ELR (cell line): ENCODE data around the gene ST8SIA5.
"Not testable (repeated sequence)": the region's sequence is repeated elsewhere in the genome, so short reads cannot be mapped to it uniquely, and the experiment has no call there.

Experiments used
- DNase-seq: peaks from one replicate; pipeline ENCODE4 v3.0.0-alpha.2; 2015; ENCODE audit warnings: low read depth

Gene ST8SIA5, protein sequence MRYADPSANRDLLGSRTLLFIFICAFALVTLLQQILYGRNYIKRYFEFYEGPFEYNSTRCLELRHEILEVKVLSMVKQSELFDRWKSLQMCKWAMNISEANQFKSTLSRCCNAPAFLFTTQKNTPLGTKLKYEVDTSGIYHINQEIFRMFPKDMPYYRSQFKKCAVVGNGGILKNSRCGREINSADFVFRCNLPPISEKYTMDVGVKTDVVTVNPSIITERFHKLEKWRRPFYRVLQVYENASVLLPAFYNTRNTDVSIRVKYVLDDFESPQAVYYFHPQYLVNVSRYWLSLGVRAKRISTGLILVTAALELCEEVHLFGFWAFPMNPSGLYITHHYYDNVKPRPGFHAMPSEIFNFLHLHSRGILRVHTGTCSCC

DNA sequence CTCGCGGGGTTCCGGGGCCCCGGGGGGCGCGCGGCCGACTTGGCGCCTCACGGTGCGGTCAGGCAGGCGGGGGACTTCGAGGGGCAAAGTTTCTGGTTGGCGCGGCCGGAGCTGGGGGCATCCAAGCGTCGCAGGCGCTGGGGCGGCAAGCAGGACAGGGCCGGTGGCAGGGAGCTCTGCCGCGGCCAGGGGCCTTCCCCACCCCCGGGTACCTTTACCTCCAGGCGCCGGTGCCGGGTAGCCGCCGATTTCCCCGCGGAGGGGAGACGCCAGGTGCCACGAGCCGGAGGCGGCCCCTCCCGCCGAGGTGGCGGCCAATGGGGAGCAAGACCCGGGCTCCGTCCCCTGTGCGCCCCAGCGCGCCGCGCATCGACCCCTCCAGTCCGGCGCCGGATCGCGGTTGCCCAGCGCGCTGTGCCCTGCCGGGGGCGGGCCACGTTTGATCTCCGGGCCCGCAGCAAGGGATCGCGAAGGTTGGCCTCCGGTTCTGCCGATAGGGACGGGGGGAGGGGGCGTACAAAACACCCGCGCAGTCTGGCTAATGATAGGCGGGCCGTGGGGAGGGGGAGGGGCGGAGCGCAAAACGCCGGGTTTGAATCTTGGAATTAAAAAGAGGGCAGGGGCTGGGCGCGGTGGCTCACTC lies at the start of gene ST8SIA5:
ST8SIA5 (minus strand) TSS at position 495 of the 643 bp plus-strand sequence. CDS start 545 bp downstream, outside the sequence.
- no peak for DNase-seq

DNA sequence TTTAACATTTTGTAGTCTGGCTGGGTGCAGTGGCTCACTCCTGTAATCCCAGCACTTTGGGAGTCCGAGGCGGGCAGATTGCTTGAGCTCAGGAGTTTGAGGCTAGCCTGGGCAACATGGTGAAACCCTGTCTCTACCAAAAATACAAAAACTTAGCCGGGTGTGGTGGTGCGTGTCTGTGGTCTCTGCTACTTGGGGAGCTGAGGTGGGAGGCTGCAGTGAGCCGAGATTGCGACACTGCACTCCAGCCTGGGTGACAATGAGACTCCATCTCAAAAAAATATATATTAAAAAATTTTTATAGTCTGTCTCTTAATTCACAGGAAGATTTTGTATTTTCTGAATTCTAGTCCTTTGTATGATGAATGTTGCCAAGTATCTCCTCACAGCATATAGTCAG lies 39.1 kb upstream of the ST8SIA5 start:
- not testable (repeated sequence) for DNase-seq

DNA sequence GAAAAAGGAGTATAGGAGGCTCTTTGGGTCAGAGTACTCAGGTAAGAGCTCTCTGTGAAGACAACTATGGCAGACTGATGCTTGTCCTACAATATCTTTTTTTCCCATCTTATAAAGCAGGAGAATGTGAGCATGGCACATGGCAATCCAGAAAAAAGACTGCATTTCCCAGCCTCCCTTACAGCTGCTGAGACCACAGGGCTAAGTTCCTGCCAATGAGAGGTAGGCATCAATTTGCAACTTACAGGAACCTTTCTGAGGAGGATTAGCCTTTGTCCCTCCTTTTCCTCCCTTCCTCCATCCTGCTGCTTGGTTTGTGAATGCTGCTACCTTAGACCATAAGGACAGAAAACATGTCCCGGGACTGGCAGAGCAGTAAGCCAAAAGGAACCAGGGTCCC lies 37.8 kb upstream of the ST8SIA5 start:
- DNase-seq: no peak

DNA sequence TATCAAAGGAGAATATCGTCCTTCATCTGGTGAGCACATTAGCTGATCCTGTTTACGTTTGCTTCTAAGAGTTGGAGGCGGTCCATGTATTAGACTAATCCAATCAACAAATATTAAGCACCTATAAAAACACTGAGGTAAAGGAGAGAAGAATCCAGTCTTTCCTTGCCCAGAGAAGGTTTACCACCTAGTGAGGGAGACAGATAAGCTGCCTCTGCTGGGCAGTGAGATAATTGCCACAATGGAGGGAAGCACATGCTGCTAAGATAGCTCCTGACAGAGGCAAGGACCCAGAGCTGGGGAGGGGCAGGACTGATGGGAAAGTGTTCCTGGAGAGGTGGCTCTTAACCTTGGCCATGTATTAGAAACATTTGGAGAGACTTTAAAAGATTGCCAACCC lies 36.7 kb upstream of the ST8SIA5 start:
- DNase-seq: peak; percentile 10

DNA sequence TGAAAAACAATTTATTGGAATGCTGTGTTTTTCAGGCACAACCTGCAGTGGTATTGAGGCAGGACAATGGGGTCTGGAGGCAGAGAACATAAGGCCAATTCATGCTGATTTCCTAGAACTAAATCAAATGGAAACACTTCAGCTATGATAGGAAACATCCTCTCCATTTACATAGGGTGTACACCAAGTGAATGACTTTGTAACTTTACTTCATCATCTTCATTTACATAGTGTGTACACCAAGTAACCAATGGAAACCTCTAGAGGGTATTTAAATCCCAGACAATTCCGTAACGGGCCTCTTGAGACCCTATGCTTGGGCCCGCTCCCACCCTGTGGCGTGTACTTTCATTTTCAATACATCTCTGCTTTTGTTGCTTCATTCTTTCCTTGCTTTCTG lies 32.2 kb upstream of the ST8SIA5 start:
- DNase-seq: no peak

DNA sequence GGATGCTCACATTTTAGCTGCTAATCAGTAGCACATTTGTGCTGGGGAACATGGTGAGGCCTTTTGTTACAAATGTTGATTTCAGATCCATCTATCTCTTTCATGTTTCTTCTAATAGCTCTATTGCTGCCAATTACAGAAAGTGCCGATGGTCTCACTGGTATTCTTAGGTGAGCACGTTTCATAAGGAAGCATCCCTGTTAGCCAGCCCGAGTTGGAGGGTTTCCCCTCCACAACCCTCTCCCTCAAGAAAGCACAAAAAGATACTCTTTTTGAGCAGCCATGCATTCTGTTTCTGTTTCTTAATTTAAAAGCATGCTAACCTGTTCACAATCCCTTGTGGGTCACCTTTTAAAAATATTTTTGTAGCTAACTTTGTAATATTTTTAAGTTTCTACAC lies 30.8 kb upstream of the ST8SIA5 start:
- no peak for DNase-seq

DNA sequence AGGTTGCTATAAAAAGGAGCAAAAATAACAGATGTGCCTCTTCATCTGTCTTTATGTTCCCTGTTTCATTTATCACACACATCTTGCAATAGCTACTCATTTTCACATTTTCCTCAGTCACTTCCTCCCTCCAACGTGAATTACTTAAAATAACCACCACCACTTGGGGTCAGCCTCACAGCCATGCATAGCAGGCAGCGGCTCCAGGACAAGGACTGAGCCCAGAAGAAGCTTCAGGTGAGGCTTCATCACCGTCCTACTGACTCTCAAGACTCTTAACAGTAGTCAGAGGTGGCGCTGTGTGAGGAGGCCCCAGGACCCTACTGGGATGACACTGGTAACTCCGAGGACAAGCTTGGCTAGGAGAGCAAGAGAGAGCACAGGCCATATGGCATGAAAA lies 15.5 kb upstream of the ST8SIA5 start:
- DNase-seq: no peak

DNA sequence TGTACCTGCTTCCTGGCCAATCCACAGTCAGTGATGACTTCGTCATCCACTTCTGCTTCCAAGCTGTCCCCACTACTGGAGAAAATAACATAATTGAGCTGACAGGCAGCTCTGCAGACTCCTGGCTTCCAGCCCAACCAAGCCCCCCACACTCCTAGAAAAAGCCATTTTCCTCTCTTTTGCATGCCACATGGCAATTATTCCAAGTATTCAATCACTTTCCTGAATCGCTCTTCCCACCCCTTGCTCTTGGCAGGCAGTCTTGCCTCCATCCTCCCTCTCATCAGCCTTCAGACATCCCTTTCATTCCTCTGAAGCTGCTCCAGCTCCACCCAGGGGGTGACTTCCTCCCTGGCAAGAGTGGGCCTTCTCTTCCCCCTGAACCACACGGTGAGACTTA lies 14.3 kb upstream of the ST8SIA5 start:
- DNase-seq: no peak

DNA sequence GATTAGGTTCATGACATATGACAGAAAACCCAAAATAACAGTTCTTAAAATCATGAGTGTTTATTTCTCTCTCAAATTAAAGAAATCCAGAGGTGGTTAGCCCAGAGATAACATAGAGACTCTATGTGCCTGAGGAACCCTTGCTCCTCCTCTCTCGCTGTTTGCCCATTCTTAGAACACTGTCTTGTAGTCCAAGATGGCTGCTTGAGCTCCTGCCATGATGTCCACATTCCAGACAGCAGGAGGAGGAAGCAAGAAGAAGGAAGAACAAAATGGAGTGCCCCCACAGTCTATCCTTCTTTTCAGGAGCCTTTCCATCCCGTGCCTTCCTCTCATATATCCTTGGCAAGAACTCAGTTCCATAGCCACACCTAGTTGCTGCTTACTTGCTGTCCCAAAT lies 13.9 kb upstream of the ST8SIA5 start:
- no peak for DNase-seq

DNA sequence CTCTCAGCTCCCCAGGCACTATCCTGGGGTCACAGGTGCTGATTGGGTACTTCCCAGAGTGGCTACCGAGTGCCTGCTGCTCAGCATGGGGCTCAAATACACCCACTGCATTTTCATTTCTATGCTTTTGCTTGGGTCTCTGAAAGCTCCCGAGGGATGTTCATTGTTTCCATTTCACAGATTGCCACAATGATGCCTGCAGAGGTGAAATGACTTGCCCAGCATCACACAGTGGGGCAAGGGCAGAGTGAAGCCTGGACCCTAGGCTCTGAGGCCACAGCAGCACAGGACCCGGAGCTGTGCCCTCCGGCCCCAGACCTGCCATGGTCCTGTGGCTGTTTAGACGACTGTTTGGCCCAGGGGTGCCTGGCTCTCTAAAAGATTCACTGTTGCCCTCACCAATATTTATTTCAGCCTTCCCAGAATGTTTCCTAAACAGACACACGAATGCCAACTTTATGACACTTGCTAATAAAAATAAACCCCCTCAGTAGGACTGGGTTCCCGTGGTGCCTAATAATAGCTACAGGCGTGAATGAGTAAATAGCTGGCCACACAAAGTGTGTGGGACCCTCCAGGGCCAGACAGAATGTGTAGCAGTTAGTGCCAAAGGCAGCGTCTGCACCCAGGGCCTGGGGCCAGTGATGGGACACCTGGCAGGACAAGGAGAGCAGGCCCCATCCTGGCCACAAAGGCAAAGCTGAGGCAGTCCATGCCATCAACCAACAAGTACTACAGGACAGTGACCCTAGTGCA lies 11.5 kb upstream of the ST8SIA5 start:
- no peak for DNase-seq

DNA sequence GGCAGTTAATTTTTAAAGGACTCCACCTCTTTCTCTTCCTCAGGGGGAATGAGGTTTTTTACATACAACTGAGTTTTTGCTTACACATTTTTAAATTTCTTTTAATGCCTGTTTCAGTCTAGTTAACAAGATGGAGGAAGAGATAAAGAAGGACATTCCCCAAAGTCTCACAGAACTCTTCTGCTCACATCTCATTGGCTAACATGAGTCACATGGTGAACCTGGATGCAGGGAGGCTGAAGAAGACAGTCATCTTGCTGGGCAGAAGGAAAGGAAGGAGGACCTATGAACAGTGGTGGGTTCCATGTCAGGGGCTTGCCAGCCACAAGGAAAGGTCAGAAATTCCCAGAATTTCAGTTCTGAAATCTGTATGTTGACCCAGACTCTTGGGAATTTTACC lies 10.4 kb upstream of the ST8SIA5 start:
- no peak for DNase-seq

DNA sequence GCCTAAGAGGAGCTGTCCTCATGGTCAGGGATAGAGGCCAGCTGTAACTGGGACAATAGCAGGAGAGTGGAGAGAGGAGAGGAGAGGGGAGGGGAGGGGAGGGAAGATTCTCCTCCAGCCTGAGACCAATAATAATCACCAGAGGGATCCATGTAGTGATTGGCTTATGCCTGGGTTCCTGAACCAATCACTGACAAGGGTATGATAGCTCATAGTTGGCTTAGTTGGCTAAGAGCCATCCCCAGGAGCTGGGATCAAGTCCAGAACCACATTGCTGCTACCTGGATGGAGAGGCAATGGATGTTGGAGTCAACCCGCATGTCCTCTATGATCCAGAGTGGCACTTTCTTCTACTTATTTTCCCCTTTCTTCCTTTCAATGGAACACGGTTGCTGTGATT lies 7.7 kb upstream of the ST8SIA5 start:
- DNase-seq: no peak

DNA sequence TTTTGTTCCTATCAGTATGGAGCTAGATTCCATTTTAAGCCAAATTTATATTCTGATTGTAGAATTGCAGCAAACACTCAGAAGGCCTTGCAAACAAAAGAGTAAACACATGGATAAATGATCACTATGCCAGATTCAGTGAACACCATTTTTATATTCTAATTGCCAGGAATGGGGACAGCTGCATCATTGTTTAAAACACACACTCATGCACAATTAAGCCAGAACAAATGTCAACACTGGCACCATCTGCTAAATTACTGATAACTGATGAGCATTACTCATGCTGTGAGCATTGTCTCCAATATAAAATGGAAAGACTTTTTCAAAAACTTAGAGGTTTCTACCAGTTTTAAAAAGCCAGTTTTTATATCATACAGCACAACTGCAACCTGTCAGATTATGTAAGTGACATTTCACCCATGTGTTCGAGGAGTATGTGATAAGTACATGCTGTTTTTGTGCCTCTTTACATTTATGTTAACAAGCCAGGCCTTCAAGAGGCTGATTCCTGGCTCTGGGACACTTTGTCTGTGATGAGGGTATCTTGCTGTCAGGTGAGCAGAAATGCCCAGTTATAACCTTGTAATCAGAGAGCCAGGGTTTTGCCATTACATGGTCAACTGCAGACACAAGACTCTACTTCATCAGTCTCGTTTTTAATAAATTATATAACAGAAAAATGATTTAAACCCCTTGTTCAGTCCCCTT lies 4.4 kb upstream of the ST8SIA5 start:
- DNase-seq: no peak

DNA sequence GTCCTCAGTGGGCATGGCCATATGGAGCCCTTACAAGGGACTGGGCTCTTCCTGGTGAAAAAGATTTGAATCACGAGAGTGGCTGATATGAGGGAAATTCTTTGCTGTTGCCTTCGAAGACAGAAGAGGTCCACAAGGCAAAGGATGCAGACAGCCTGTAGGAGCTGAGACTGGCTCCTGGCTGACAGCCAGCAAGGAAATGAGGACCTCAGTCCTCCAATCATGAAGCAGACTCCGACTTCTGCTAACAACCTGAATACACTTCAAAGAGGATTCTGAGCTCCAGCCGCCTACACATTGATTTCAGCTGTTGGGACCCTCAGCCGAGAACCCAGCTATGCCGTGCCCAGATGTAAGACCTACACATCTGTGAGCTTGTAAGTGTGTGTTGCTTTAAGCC lies 3.0 kb upstream of the ST8SIA5 start:
- no peak for DNase-seq

DNA sequence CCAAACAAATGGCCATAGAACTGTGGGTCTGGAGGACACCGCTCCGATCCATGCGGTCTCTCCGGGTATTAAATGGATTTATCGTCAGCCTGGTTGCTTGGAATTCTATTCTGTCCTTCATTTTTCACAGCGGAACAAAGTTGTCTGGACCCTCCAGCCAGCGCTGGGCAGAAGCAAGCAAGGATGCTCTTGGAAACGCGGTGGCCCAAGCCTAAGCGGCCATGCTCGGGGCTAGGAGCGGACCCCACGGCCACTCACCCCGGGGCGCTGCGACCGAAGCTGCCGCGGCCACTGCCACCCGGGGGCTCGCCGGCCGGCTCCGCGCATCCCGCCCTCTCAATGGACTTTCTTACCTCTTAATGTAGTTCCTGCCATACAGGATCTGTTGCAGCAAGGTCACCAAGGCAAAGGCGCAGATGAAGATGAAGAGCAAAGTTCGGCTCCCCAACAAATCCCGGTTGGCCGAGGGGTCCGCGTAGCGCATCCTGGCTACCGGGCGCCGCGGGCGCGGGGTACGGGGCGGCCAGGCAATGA lies 761 bp downstream of the ST8SIA5 start:
- DNase-seq: no peak

DNA sequence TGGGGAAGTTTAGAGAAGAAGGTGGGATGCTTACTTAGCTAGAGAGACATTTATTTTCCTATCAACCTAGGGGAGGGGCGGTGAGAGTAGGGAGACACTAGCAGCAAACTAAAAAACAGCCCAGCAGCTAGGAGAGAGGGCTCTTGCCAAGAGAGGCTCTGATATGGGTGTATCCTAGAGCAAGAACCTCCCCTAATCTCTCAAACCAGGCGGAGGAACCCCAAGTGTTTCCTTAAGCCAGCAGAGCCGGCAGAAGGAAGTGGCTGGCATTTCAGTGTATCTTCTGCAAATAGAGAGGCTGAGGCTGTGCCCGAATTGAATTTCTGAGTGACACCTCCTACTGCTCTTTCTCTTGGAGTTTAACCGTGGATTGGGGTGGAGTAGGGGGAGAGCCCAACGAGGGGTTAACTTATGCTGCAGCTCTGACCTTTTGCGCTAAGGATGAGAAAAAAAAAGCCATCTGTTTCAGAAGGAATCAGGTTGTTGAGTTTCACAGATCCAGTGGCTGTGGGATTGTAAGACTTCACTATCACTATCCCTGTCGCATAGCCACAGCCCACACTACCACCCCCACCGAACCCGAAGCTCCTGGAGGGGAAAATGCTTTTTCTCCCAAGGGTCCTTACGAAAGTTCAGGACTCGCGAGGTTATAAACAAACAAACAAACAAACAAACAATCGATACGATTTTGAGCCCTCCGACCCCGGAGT lies 1.4 kb downstream of the ST8SIA5 start:
- no peak for DNase-seq

DNA sequence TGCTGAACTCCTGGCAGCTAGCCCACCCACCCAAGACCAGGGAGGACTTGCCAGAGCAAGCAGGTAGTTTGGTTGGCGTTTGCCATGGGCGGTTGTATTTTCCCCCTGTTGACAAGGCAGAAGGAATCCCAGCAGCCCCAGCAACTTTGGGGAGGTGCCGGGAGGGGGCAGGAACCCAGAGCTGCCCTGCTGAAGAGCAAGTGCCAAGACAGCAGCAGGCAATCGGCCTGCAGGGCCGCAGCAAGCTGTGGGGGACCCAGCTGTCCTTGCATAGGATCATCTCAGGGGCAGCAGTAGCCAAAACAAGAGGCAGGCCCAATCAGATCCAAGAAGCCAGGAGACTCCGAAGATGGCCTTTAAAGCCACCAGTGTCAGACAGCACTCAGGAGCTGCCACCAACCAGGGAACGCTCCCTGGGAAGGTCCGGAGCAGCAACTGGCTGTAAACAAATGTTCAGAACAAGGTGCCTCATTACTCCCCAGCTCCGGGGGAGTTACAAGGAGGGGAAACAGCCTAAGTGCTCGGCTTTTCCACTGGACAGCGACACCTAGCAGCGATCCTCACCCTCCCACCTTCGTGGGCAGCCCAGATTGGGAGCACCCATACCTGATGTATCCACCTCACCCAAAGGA lies 2.1 kb downstream of the ST8SIA5 start:
- DNase-seq: no peak

DNA sequence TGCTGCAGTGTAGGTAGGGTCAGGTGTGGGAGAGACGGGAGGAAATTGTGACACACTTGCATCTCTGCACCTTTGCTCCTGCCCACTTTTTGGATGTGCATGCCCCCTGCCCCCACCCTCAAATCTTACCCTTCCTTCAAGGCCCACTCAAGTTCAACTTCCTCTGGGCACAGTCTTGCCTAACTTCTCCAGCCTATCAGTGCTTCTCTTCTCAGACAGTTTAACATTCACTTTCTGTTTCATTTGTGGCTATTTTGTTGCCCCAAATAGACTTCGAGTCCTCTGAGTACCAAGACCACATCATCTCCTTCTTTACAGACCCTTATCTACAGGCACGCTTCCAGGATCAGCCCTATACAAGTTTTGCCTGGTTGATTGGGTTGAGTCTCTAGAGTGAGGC lies 2.7 kb downstream of the ST8SIA5 start:
- DNase-seq: no peak

DNA sequence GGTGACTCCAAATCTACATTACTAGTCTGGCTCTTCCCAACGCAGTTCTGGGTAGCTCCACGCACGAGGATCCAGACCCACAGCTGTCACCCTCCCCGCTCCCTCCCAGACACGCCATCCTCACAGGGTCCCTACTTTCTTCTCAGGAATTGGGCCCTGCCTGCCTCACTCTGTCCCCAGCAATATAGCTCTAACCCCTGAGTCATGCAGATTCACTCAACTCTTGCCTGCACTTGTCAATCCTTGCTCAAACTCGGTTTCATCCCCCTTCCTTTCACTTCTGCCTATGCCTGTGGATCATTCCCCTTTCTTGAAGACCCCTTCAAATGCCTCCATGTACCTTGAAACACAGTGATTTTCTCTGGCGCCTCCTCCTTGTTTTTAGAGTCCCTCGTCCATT lies 5.0 kb downstream of the ST8SIA5 start:
- DNase-seq: no peak

DNA sequence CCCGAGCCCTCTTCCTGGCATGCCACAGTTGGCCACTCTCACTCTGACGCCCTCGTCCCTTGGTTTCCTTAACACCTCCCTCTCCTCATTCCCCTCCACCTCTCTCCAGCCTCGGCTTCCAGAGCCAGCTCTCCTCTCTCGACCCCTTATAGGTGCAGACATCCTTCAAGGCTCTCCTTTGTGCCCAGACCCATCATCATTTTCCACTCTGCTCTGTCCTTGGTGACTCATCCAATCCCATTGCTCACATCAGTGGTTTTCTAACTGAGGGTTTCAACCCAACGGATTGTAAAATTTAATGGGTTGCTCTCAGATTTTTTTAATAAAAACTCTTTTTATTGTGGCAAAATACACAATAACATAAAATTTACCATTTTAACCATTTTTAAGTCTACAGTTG lies 6.2 kb downstream of the ST8SIA5 start:
- peak; percentile 9 for DNase-seq

DNA sequence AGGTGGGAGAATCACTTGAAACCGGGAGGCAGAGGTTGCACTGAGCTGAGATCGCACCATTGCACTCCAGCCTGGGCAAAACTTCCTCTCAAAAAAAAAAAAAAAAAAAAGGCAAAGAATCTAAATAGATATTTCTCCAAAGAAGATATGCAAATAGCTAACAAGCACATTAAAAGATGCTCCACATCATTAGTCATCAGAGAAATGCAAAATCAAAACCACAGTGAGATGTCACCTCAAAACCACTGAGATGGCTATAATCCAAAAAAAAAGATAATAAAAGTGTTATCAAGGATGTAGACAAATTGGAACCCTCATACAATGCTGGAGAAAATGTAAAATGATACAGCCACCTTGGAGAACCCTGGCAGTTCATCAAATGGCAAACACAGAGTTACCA lies 8.4 kb downstream of the ST8SIA5 start:
- no peak for DNase-seq
